ENCODE results near the gene ELP1.
"Not testable (repeated sequence)": the region's sequence is repeated elsewhere in the genome, so short reads cannot be mapped to it uniquely, and the experiment has no call there.

The ELP1 gene

DNA sequence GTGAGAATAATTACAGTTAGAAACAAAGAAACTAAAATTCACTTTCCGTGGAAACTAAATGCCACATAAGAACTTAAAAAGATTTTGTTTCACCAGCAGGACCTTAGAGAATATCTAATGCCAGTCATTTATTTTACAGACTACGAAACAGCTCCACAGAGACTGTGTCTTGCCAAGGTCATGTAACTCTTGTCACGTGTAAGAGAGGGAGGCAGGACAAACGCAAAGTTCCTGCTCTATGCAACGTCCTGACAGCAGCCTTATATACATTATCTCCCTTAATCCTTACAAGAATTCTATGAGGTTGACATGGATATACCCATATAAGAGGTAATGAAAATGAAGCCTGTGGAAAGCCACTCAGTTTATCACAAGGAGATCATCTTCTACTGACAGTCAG, 40.0 kb upstream of the ELP1 start:
- no peak for DNase-seq (ENCODE audit: low read depth in 1 of 2, low spot score in 1 of 2)
- Histone ChIP-seq H3K27ac (replicated peaks) (no peak overlapping the region), H3K4me3 (replicated peaks; ENCODE audit: insufficient read depth, low read length) (no peak overlapping the region), H3K27me3 (ENCODE audit: insufficient read depth, poor library complexity, severe bottlenecking) (no peaks in the 10 kb centered on the region)
- TF ChIP-seq, protein P1, sequence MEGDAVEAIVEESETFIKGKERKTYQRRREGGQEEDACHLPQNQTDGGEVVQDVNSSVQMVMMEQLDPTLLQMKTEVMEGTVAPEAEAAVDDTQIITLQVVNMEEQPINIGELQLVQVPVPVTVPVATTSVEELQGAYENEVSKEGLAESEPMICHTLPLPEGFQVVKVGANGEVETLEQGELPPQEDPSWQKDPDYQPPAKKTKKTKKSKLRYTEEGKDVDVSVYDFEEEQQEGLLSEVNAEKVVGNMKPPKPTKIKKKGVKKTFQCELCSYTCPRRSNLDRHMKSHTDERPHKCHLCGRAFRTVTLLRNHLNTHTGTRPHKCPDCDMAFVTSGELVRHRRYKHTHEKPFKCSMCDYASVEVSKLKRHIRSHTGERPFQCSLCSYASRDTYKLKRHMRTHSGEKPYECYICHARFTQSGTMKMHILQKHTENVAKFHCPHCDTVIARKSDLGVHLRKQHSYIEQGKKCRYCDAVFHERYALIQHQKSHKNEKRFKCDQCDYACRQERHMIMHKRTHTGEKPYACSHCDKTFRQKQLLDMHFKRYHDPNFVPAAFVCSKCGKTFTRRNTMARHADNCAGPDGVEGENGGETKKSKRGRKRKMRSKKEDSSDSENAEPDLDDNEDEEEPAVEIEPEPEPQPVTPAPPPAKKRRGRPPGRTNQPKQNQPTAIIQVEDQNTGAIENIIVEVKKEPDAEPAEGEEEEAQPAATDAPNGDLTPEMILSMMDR (IDR thresholded peaks at IDR 0.05; ENCODE audit: insufficient read depth, low read length): no peak
- TF ChIP-seq GABPA (IDR thresholded peaks at IDR 0.05; ENCODE audit: low read depth) (no peak), SPI1 (IDR thresholded peaks at IDR 0.05; ENCODE audit: borderline replicate concordance, low read depth) (no peak), POLR2AphosphoS5 (IDR thresholded peaks at IDR 0.05; ENCODE audit: low read depth) (no peak)
- TF ChIP-seq, protein P2, sequence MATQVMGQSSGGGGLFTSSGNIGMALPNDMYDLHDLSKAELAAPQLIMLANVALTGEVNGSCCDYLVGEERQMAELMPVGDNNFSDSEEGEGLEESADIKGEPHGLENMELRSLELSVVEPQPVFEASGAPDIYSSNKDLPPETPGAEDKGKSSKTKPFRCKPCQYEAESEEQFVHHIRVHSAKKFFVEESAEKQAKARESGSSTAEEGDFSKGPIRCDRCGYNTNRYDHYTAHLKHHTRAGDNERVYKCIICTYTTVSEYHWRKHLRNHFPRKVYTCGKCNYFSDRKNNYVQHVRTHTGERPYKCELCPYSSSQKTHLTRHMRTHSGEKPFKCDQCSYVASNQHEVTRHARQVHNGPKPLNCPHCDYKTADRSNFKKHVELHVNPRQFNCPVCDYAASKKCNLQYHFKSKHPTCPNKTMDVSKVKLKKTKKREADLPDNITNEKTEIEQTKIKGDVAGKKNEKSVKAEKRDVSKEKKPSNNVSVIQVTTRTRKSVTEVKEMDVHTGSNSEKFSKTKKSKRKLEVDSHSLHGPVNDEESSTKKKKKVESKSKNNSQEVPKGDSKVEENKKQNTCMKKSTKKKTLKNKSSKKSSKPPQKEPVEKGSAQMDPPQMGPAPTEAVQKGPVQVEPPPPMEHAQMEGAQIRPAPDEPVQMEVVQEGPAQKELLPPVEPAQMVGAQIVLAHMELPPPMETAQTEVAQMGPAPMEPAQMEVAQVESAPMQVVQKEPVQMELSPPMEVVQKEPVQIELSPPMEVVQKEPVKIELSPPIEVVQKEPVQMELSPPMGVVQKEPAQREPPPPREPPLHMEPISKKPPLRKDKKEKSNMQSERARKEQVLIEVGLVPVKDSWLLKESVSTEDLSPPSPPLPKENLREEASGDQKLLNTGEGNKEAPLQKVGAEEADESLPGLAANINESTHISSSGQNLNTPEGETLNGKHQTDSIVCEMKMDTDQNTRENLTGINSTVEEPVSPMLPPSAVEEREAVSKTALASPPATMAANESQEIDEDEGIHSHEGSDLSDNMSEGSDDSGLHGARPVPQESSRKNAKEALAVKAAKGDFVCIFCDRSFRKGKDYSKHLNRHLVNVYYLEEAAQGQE (IDR thresholded peaks at IDR 0.05; ENCODE audit: insufficient replicate concordance, low read depth): no peak

DNA sequence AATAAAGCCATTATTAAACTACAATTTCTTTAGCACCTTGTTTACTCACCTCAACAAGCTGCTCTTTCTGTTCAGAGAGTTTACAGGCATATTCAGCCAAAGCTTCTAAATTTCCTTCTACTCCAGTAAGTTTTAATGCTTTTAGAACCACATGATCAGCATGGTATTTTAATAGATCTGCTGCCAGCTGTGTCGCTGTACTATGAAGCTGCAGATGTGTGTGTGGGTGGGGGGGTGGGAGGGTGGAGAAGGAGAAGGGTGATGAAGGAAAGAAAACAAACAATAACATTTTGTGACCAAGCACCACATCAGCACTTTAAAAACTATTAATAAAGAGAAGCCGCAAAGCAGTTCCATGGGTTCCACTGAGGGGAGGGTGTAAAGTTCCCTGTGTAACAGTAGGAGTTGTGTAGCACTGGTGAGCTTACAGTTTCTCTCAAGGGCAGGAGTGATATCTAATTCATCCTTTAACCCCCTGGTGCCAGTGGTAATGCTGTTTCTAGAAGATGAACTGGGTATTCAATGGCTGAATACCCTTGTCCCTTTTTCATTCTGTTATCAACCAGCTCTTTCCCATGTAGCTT, 38.8 kb upstream of the ELP1 start:
- TF ChIP-seq POLR2AphosphoS5 (IDR thresholded peaks at IDR 0.05; ENCODE audit: low read depth) (no peak), GABPA (IDR thresholded peaks at IDR 0.05; ENCODE audit: low read depth) (no peak), SPI1 (IDR thresholded peaks at IDR 0.05; ENCODE audit: borderline replicate concordance, low read depth) (no peak)
- TF ChIP-seq, protein P2 (IDR thresholded peaks at IDR 0.05; ENCODE audit: insufficient replicate concordance, low read depth): no peak
- TF ChIP-seq, protein P1 (IDR thresholded peaks at IDR 0.05; ENCODE audit: insufficient read depth, low read length): no peak
- no peak overlapping the region for H3K27ac ChIP-seq (replicated peaks)
- H3K27me3 ChIP-seq (ENCODE audit: insufficient read depth, poor library complexity, severe bottlenecking): no peaks in the 10 kb centered on the region
- no peak for DNase-seq (ENCODE audit: low read depth in 1 of 2, low spot score in 1 of 2)
- H3K4me3 ChIP-seq (replicated peaks; ENCODE audit: insufficient read depth, low read length): no peak overlapping the region

DNA sequence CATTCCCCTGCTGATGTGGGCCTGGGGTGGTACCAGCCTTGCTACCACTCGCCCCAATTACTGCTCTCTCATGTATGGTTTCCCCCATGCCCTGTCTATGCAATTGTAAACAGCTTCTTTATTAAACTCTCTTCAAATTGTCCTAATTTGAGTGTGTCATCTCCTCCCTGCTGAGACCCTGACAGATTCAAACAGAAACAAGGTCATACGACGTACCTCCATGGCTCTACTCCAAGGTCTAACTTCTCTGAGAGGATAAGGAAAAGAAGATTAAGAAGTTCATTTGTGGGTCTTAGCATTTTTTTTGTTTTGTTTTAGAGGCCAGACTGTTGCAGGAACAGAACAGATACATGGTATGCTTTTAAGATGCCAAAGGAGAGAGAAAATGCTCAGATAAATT, 38.3 kb upstream of the ELP1 start:
- H3K27ac ChIP-seq (replicated peaks): no peak overlapping the region
- TF ChIP-seq, protein P1 (IDR thresholded peaks at IDR 0.05; ENCODE audit: insufficient read depth, low read length): no peak
- TF ChIP-seq, protein P2 (IDR thresholded peaks at IDR 0.05; ENCODE audit: insufficient replicate concordance, low read depth): no peak
- TF ChIP-seq SPI1 (IDR thresholded peaks at IDR 0.05; ENCODE audit: borderline replicate concordance, low read depth): no peak
- no peak for TF ChIP-seq GABPA (IDR thresholded peaks at IDR 0.05; ENCODE audit: low read depth)
- TF ChIP-seq POLR2AphosphoS5 (IDR thresholded peaks at IDR 0.05; ENCODE audit: low read depth): no peak
- no peaks in the 10 kb centered on the region for H3K27me3 ChIP-seq (ENCODE audit: insufficient read depth, poor library complexity, severe bottlenecking)
- no peak overlapping the region for H3K4me3 ChIP-seq (replicated peaks; ENCODE audit: insufficient read depth, low read length)
- no peak for DNase-seq (ENCODE audit: low read depth in 1 of 2, low spot score in 1 of 2)

DNA sequence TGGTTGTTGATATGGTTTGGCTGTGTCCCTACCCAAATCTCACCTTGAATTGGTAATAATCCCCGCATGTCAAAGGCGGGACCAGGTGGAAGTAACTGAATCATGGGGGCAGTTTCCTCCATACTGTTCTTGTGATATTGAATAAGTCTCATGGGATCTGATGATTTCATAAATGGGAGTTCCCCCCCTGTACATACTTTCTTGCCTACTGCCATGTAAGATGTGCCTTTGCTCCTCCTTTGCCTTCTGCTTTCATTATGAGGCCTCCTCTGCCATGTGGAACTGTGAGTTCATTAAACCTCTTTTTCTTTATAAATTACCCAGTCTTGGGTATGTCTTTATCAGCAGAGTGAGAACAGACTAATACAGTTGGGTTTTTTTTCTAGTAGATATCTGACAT, 37.5 kb upstream of the ELP1 start:
- not testable (repeated sequence) for H3K27me3 ChIP-seq (ENCODE audit: insufficient read depth, poor library complexity, severe bottlenecking); DNase-seq (ENCODE audit: low read depth in 1 of 2, low spot score in 1 of 2); H3K4me3 ChIP-seq (replicated peaks; ENCODE audit: insufficient read depth, low read length); H3K27ac ChIP-seq (replicated peaks)

Data from HL-60 (cell line).